H9 (cell line): ENCODE measurements around the gene ANKRD44. TPM values are rescaled to one million over a fixed set of nuclear protein-coding genes. Genes with fewer than 3 reads are reported as not detected.

Experiments used
- DNase-seq: peaks from one replicate; pipeline ENCODE4 v3.0.0-alpha.2; 2017
- H2AFZ ChIP-seq: one replicate; pipeline ENCODE4 v1.6.1; 2013; ENCODE audit warnings: mild to moderate bottlenecking, low read length, control low read depth, moderate library complexity
- H2AK5ac ChIP-seq: 2 replicates; pipeline ENCODE4 v1.6.1; 2013; ENCODE audit warnings: low read length, control low read depth, mixed read lengths; ENCODE audit not compliant: insufficient read length
- H2BK120ac ChIP-seq: one replicate; pipeline ENCODE4 v1.6.1; 2013; ENCODE audit warnings: low read depth, mild to moderate bottlenecking, low read length, control low read depth, inconsistent platforms; ENCODE audit not compliant: poor library complexity, severe bottlenecking
- H2BK12ac ChIP-seq: 2 replicates; pipeline ENCODE4 v1.6.1; 2013; ENCODE audit warnings: low read length, control low read depth, mixed read lengths, low read depth; ENCODE audit not compliant: insufficient read length
- H2BK15ac ChIP-seq: 2 replicates; pipeline ENCODE4 v1.6.1; 2013; ENCODE audit warnings: low read depth, low read length, control low read depth
- H2BK20ac ChIP-seq: one replicate; pipeline ENCODE4 v1.6.1; 2013; ENCODE audit warnings: low read depth, mild to moderate bottlenecking, low read length, control low read depth, inconsistent platforms; ENCODE audit not compliant: poor library complexity, severe bottlenecking
- H2BK5ac ChIP-seq: 2 replicates; pipeline ENCODE4 v1.6.1; 2013; ENCODE audit warnings: low read length, control low read depth, mixed read lengths; ENCODE audit not compliant: insufficient read length
- H3K14ac ChIP-seq: 2 replicates; pipeline ENCODE4 v1.6.1; 2013; ENCODE audit warnings: low read length, control low read depth; ENCODE audit not compliant: insufficient read depth
- H3K18ac ChIP-seq: 2 replicates; pipeline ENCODE4 v1.6.1; 2013; ENCODE audit warnings: low read depth, mild to moderate bottlenecking, mixed read lengths, low read length, control low read depth; ENCODE audit not compliant: insufficient read length
- H3K23ac ChIP-seq: 2 replicates; pipeline ENCODE4 v1.6.1; 2013; ENCODE audit warnings: low read length, control low read depth, mixed read lengths, low read depth; ENCODE audit not compliant: insufficient read length
- H3K23me2 ChIP-seq: 2 replicates; pipeline ENCODE4 v1.6.1; 2013; ENCODE audit warnings: low read depth, mild to moderate bottlenecking, mixed read lengths, low read length, control low read depth; ENCODE audit not compliant: insufficient read length, poor library complexity, severe bottlenecking
- H3K27ac ChIP-seq: 2 replicates; pipeline ENCODE4 v1.5.1; 2013; ENCODE audit warnings: low read length, control low read depth, mixed read lengths, low read depth; ENCODE audit not compliant: insufficient read length
- H3K27me3 ChIP-seq: 2 replicates; pipeline ENCODE4 v1.6.1; 2013; ENCODE audit warnings: low read length, control low read depth, inconsistent platforms; ENCODE audit not compliant: insufficient read depth
- H3K4ac ChIP-seq: 2 replicates; pipeline ENCODE4 v1.6.1; 2013; ENCODE audit warnings: low read depth, mild to moderate bottlenecking, control low read depth, inconsistent platforms, low read length, moderate library complexity
- H3K4me1 ChIP-seq: 2 replicates; pipeline ENCODE4 v1.6.1; 2013; ENCODE audit warnings: low read length, control low read depth, inconsistent platforms; ENCODE audit not compliant: insufficient read depth
- H3K4me2 ChIP-seq: 2 replicates; pipeline ENCODE4 v1.6.1; 2013; ENCODE audit warnings: low read length, control low read depth, mixed read lengths; ENCODE audit not compliant: insufficient read length, insufficient read depth
- H3K56ac ChIP-seq: 2 replicates; pipeline ENCODE4 v1.6.1; 2013; ENCODE audit warnings: low read depth, mild to moderate bottlenecking, mixed read lengths, low read length, control low read depth; ENCODE audit not compliant: insufficient read length
- H3K79me1 ChIP-seq: 2 replicates; pipeline ENCODE4 v1.6.1; 2013; ENCODE audit warnings: low read depth, mild to moderate bottlenecking, moderate library complexity, low read length, control low read depth, inconsistent platforms; ENCODE audit not compliant: insufficient read depth, poor library complexity, severe bottlenecking
- H3K79me2 ChIP-seq: 2 replicates; pipeline ENCODE4 v1.6.1; 2013; ENCODE audit warnings: low read length, control low read depth, inconsistent platforms; ENCODE audit not compliant: insufficient read depth
- H3K9ac ChIP-seq: 2 replicates; pipeline ENCODE4 v1.6.1; 2013; ENCODE audit warnings: low read length, control low read depth, mixed read lengths; ENCODE audit not compliant: insufficient read length; ENCODE audit errors: extremely low read depth
- H3K9me3 ChIP-seq: one replicate; pipeline ENCODE4 v1.6.1; 2013; ENCODE audit warnings: low read depth, low read length, inconsistent platforms; ENCODE audit not compliant: control insufficient read depth
- H3T11ph ChIP-seq: one replicate; pipeline ENCODE4 v1.6.1; 2013; ENCODE audit warnings: mild to moderate bottlenecking, low read length, control low read depth, inconsistent platforms
- H4K20me1 ChIP-seq: one replicate; pipeline ENCODE4 v1.6.1; 2013; ENCODE audit not compliant: control insufficient read depth, insufficient read length, insufficient read depth
- H4K5ac ChIP-seq: 2 replicates; pipeline ENCODE4 v1.6.1; 2013; ENCODE audit warnings: low read depth, mild to moderate bottlenecking, mixed read lengths, low read length, control low read depth; ENCODE audit not compliant: insufficient read length
- H4K8ac ChIP-seq: replicated peaks from 2 replicates; pipeline ENCODE4 v1.6.1; 2013; ENCODE audit warnings: low read length, control low read depth, mixed read lengths, low read depth; ENCODE audit not compliant: insufficient read length
- H4K91ac ChIP-seq: 2 replicates; pipeline ENCODE4 v1.6.1; 2013; ENCODE audit warnings: low read depth, mild to moderate bottlenecking, moderate library complexity, mixed read lengths, low read length, control low read depth; ENCODE audit not compliant: insufficient read length
- H3K27ac Mint-ChIP-seq, 3 experiments: 2 replicates in 2 of 3; 3 replicates in 1 of 3; pipeline ENCODE4 v1.8.0; 2020 to 2021; ENCODE audit warnings: mixed read lengths in 3 of 3, mild to moderate bottlenecking in 1 of 3, moderate library complexity in 1 of 3
- H3K27me3 Mint-ChIP-seq: 2 replicates; pipeline ENCODE4 v1.8.0; 2021; ENCODE audit warnings: low read depth, mild to moderate bottlenecking, moderate library complexity, mixed read lengths
- H3K36me3 Mint-ChIP-seq, 3 experiments: 2 replicates in 2 of 3; 3 replicates in 1 of 3; pipeline ENCODE4 v1.8.0; 2020 to 2021; ENCODE audit warnings: low read depth in 3 of 3, mixed read lengths in 3 of 3; ENCODE audit not compliant: insufficient read depth in 1 of 3
- H3K4me1 Mint-ChIP-seq, 2 experiments: 2 replicates each; pipeline ENCODE4 v1.8.0; 2020; ENCODE audit warnings: mixed read lengths in 2 of 2
- H3K4me3 Mint-ChIP-seq, 2 experiments: 2 replicates in 1 of 2; 3 replicates in 1 of 2; pipeline ENCODE4 v1.8.0; 2020 to 2021; ENCODE audit warnings: mild to moderate bottlenecking in 2 of 2, mixed read lengths in 2 of 2, moderate library complexity in 1 of 2
- H3K9me3 Mint-ChIP-seq, 2 experiments: 2 replicates in 1 of 2; 3 replicates in 1 of 2; pipeline ENCODE4 v1.8.0; 2020; ENCODE audit warnings: mild to moderate bottlenecking in 2 of 2, mixed read lengths in 2 of 2, moderate library complexity in 1 of 2
- WGBS: extraction: QIAGEN DNeasy Blood & Tissue Kit; methylation state at CpG from one replicate; pipeline ENCODE4 v1.1.7; 2013; ENCODE audit warnings: missing lambda C conversion rate, low lambda C conversion rate, mixed read lengths; ENCODE audit not compliant: insufficient read length; ENCODE audit errors: extremely low coverage; 5-methylcytosine and 5-hydroxymethylcytosine counted together
- total RNA-seq: library from RNA; stranded (reverse); gene quantifications from 2 replicates; pipeline ENCODE4 v1.2.1, GENCODE V29; 2021
- TF ChIP-seq, protein P1 (sequence below): fragments of 200-600 bp; sonication (generic); conservative IDR thresholded peaks from 3 replicates; pipeline ENCODE4 v1.8.0; 2021; ENCODE audit warnings: antibody characterized with exemption, mild to moderate bottlenecking

The ANKRD44 gene
- total RNA-seq, 1 experiment from 2014 or later, result 1.9 TPM

DNA sequence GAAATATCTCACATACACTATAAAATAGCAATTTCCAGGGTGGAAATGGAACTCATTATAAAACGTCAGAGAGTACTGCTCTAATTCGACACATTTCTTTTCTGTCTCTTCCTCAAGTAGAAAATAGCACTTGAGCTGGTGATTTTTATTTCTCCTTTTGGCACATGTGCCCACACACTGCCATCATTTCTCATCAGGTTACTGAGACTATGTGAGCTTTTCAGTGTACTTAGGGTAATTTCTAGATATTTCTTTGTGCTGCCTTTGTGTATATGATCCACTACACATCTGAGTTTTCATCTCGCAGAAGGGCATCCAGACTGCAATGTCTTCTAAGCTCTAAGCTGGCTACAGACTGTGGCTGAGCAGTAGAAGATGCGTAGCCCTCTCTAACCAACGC is 321.9 kb downstream of the ANKRD44 start:
- H2BK20ac ChIP-seq, result no peak overlapping the region
- H2AFZ ChIP-seq, result no peak overlapping the region
- TF ChIP-seq, protein P1, sequence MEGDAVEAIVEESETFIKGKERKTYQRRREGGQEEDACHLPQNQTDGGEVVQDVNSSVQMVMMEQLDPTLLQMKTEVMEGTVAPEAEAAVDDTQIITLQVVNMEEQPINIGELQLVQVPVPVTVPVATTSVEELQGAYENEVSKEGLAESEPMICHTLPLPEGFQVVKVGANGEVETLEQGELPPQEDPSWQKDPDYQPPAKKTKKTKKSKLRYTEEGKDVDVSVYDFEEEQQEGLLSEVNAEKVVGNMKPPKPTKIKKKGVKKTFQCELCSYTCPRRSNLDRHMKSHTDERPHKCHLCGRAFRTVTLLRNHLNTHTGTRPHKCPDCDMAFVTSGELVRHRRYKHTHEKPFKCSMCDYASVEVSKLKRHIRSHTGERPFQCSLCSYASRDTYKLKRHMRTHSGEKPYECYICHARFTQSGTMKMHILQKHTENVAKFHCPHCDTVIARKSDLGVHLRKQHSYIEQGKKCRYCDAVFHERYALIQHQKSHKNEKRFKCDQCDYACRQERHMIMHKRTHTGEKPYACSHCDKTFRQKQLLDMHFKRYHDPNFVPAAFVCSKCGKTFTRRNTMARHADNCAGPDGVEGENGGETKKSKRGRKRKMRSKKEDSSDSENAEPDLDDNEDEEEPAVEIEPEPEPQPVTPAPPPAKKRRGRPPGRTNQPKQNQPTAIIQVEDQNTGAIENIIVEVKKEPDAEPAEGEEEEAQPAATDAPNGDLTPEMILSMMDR, result no peak

More for the DNA sequence above, 321.9 kb downstream of the ANKRD44 start:
- Histone ChIP-seq H3T11ph (no peak overlapping the region), H3K27ac (no peak overlapping the region), H2AK5ac (no peak overlapping the region), H3K4ac (no peak overlapping the region), H3K9ac (no peak overlapping the region), H3K79me2 (no peaks in the 10 kb centered on the region), H3K23me2 (no peaks in the 10 kb centered on the region), H4K5ac (no peak overlapping the region), H4K20me1 (no peaks in the 10 kb centered on the region), H3K23ac (no peak overlapping the region), H3K18ac (no peak overlapping the region), H4K8ac (no peak overlapping the region), H3K14ac (no peak overlapping the region), H4K91ac (no peak overlapping the region), H2BK12ac (no peak overlapping the region), H3K79me1 (no peaks in the 10 kb centered on the region), H3K4me1 (peaks cover 2% of the 10 kb centered on the region; the same call in 1 of the 2 replicates), H2BK15ac (no peak overlapping the region), H3K9me3 (no peaks in the 10 kb centered on the region), H2BK120ac (no peak overlapping the region), H3K4me2 (no peak overlapping the region), H3K56ac (no peak overlapping the region), H2BK5ac (no peak overlapping the region), H3K27me3 (no peaks in the 10 kb centered on the region)
- H3K27ac Mint-ChIP-seq, result peak overlapping the region in 2 of 3 experiments; percentile 62 to 63; a peak in 4 of 7 replicates
- H3K9me3 Mint-ChIP-seq, result no peaks in the 10 kb centered on the region
- H3K4me3 Mint-ChIP-seq, result no peak overlapping the region
- DNase-seq, result no peak
- H3K36me3 Mint-ChIP-seq, result no peaks in the 10 kb centered on the region; a peak in 1 of 7 replicates
- no peaks in the 10 kb centered on the region for H3K27me3 Mint-ChIP-seq
- WGBS, result no CpG with 5 or more reads among the region's 5 CpGs
- H3K4me1 Mint-ChIP-seq, result peaks cover 20 to 23% of the 10 kb centered on the region in 2 experiments
